ENCODE data around the gene IRF8.

IRF8 gene

GRCh38 chr16:85881436-85881835, 17.5 kb upstream of the IRF8 start:
- no peak for ATAC-seq
- TF ChIP-seq ZC3H10 (CRISPR knock-in tag; IDR thresholded peaks at IDR 0.05) (no peak), RARB (CRISPR knock-in tag; IDR thresholded peaks at IDR 0.05) (no peak), BACH2 (CRISPR knock-in tag; IDR thresholded peaks at IDR 0.05; ENCODE audit: borderline replicate concordance) (no peak), PATZ1 (CRISPR knock-in tag; IDR thresholded peaks at IDR 0.05; ENCODE audit: borderline replicate concordance) (no peak), ISL1 (CRISPR knock-in tag; IDR thresholded peaks at IDR 0.05) (no peak), ZNF565 (CRISPR knock-in tag; conservative IDR thresholded peaks at IDR 0.05; ENCODE audit: low read depth) (no peak), ZNF70 (CRISPR knock-in tag; IDR thresholded peaks at IDR 0.05) (no peak), OSR1 (CRISPR knock-in tag; IDR thresholded peaks at IDR 0.05) (no peak), ZFP3 (CRISPR knock-in tag; IDR thresholded peaks at IDR 0.05) (no peak), GLIS3 (CRISPR knock-in tag; IDR thresholded peaks at IDR 0.05) (no peak)

- ATAC-seq: no peak
Measured at GRCh38 chr16:85882181-85882810, 16.7 kb upstream of the IRF8 start.

GRCh38 chr16:85883813-85884212, 15.1 kb upstream of the IRF8 start:
- ATAC-seq: no peak
- TF ChIP-seq ZNF8 (CRISPR knock-in tag; IDR thresholded peaks at IDR 0.05) (no peak), ZFP30 (CRISPR knock-in tag; IDR thresholded peaks at IDR 0.05) (no peak), CSRNP3 (CRISPR knock-in tag; IDR thresholded peaks at IDR 0.05) (no peak), OSR1 (CRISPR knock-in tag; IDR thresholded peaks at IDR 0.05) (no peak), POU6F1 (CRISPR knock-in tag; IDR thresholded peaks at IDR 0.05; ENCODE audit: borderline replicate concordance, low read depth) (no peak), ISL1 (CRISPR knock-in tag; IDR thresholded peaks at IDR 0.05) (no peak), TOX (CRISPR knock-in tag; IDR thresholded peaks at IDR 0.05; ENCODE audit: borderline replicate concordance) (no peak), TSHZ2 (CRISPR knock-in tag; IDR thresholded peaks at IDR 0.05) (no peak), ZC3H10 (CRISPR knock-in tag; IDR thresholded peaks at IDR 0.05) (no peak), ESRRG (CRISPR knock-in tag; IDR thresholded peaks at IDR 0.05) (no peak), ZNF565 (CRISPR knock-in tag; conservative IDR thresholded peaks at IDR 0.05; ENCODE audit: low read depth) (no peak), GLIS3 (CRISPR knock-in tag; IDR thresholded peaks at IDR 0.05) (no peak), ZNF70 (CRISPR knock-in tag; IDR thresholded peaks at IDR 0.05) (no peak)

More at GRCh38 chr16:85882181-85882810, 16.7 kb upstream of the IRF8 start:
- TF ChIP-seq PPARA (CRISPR knock-in tag; IDR thresholded peaks at IDR 0.05; ENCODE audit: borderline replicate concordance) (no peak), RARB (CRISPR knock-in tag; IDR thresholded peaks at IDR 0.05) (no peak), TCF4 (CRISPR knock-in tag; IDR thresholded peaks at IDR 0.05; ENCODE audit: borderline replicate concordance) (no peak), POU6F1 (CRISPR knock-in tag; IDR thresholded peaks at IDR 0.05; ENCODE audit: borderline replicate concordance, low read depth) (no peak), ZNF8 (CRISPR knock-in tag; IDR thresholded peaks at IDR 0.05) (no peak), ZC3H10 (CRISPR knock-in tag; IDR thresholded peaks at IDR 0.05) (no peak), PATZ1 (CRISPR knock-in tag; IDR thresholded peaks at IDR 0.05; ENCODE audit: borderline replicate concordance) (no peak), BACH2 (CRISPR knock-in tag; IDR thresholded peaks at IDR 0.05; ENCODE audit: borderline replicate concordance) (no peak), ARNTL (CRISPR knock-in tag; IDR thresholded peaks at IDR 0.05; ENCODE audit: borderline replicate concordance, low read depth) (no peak)
